Brain pericyte (primary cell): ENCODE results near the gene CTNNA3.

Experiments
- DNase-seq: peaks from one replicate; pipeline ENCODE4 v3.0.0-alpha.2; 2012; ENCODE audit warnings: low read depth, low spot score

The CTNNA3 gene

DNA sequence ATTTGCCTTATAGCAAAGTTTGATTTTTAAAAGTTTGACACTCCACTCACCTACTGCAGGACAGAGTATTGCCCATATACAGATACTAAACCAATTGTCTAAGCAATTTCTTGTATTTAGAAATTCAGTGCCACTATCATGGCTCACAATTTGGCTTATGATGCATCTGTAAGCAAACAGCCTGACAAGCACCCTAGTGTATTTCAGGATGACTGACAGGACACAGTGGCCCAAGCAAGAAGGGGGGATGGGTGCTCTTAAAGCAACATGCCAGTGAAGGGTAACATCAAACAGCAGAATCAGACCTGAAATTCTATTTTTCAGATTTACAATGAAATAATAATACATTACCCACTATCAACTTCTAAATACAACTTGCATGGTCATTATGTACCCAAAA, 30.5 kb downstream of the CTNNA3 start:
- DNase-seq = no peak

DNA sequence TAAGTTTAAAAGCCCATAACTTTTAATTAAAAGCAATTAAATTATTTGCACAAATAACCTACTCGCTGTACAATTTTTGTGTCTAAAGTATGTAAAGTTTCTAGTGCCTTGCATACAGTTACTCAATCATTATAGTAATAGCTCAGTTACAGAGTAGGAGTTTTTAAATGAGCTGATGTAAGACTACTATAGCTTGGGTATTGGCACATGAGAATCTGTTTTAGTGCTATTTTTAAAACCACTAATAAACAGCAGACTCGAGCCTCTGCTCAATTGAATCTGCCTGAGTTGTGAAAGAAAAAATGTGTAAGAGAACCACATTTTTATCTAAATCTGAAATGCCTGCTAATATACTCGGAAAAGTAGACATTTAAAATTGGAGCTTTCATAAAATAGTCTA, 31.1 kb downstream of the CTNNA3 start:
- DNase-seq = no peak

DNA sequence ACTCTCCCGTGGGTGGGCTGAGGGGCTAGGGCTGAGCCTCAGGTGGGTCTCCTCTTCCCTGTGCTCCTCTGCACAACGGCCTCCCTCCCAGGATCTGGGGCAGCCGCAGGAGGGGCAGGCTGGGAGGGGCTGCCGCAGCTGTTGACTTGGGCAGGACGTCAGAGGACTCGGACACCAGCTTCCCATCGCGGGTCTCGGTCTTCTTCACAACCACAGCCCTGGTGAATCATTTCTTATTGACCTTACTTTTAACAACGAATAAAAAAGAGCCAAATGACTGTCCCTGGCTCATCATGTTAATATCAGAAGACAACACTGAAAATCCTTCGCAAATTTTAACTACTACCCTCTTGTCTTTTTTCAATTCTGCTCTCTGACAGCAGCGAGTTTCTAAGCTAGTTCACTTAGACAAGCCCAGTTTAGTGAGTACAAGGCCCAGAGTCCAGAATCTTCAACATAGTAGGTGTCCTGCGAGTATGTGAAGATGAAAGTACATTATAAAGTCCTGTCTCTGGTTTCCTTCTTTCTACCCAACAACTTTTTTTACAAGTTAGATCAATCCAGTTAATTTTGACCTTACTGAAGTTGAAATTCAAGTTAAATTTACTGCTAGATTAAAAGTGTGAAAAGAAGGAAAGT, 32.4 kb downstream of the CTNNA3 start:
- no peak for DNase-seq

DNA sequence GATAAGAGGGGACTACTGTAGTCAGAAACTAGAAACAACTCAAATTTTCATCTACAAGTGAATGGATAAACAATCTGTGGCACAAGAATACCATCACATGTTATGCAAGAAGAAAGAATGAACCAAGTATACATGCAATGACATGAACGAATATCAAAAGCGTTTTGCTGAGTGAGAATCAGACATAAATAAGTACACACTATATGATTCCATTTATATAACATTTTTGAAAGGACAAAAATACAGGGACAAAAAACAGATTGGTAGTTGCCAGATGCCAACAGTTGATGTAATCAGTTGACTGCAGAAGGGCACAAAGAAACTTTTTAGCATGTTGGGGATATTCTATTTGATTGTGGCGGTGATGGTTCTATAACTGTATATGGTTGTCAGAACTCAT, 33.6 kb downstream of the CTNNA3 start:
- no peak for DNase-seq

GRCh38 chr10:67659497-67659896, 36.5 kb downstream of the CTNNA3 start:
- no peak for DNase-seq

GRCh38 chr10:67657775-67658174, 38.2 kb downstream of the CTNNA3 start:
- no peak for DNase-seq

GRCh38 chr10:67650558-67650957, 45.4 kb downstream of the CTNNA3 start:
- no peak for DNase-seq

DNA sequence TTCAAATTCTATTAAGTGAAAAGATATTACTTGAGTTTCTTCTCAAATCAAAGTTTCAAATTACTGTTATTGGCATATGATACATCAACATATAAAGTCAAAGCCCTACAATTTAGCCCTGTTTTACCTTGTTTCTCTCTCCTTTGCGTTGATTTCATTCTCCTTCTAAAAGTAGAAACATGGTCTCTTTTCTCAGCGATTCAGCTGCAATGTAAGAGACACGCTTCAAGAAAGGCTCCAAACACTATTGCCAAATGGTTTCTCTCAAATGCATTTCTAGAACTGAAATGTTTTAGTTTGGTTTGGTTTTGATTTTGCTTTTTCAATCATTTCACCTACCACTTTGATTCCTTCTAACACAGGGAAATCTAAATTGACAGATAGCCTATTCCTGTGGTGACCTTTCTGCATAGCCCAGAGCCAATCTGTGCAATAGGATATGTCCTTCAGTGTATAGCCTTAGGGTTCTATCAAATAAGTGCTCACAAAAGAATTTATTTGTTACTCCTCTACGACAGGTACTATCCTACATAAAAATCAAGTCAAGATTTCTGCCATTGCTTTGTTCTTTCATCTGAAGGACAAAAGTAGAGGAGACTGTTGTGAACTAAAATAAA, 47.3 kb downstream of the CTNNA3 start:
- no peak for DNase-seq

DNA sequence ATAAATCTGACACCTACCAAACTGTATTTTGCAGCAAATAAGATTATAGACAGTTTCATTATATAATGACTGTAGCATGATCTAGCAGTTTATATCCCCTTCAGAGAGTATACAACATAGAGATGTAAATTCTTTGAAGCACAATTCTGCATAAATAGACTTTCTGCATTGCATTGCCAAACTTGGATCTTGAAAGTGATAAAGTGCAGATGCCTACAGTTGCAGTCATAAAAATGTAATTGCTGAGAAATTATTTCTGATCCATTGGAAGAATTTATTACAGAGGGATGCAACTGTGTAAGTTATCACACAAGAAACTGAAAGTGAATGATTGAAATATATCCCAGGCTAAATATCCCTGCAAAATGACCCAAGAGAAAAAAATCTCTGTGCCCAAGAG, 65.1 kb downstream of the CTNNA3 start:
- no peak for DNase-seq

DNA sequence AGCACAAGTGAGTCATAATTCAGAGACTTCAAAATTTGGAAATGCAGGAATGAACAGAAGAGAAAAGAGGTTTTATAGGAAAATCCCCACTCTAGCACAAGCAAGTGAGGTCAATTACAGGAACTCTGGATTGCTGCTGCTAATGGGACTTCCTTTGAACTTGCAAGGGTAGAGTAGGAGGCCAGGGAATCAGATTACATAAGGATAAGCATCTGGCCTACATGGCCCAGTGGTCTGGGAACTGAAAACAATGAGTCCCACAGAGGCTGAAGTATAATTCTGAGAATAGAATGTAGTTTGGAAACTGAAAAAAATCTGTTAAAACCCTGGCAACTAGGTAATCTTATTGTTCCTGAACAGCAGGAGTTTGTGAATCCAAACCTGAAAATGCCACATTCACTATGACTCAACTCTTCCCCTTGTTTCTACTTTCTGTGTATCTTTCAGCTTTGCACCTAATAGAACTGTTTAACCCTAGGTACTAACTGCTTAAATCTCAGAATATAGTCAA, 66.5 kb downstream of the CTNNA3 start:
- DNase-seq = no peak

GRCh38 chr10:67622984-67623383, 73.0 kb downstream of the CTNNA3 start:
- no peak for DNase-seq

DNA sequence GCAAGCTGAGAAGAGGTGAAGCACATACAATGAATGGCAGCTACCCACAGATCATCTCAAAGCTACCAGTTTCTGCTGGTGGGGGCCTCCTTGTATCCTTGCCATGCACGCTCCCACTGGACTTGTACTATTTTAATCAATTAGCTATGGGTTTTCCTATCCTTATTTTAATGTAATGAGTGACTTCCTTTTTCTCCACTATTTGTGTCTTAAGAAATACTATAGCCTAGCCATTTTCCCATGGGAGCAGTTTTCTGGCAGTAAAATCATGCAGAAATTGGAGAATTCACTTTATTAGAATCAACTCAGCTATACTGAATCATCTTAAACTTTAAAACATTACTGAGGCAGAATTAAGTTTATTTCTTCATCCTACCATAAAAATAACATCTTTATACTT, 73.5 kb downstream of the CTNNA3 start:
- no peak for DNase-seq

GRCh38 chr10:67621834-67622233, 74.2 kb downstream of the CTNNA3 start:
- no peak for DNase-seq

- no peak for DNase-seq
These were observed 77.9 kb downstream of the CTNNA3 start for GRCh38 chr10:67618116-67618515.

- no peak for DNase-seq
These were observed 83.1 kb downstream of the CTNNA3 start for GRCh38 chr10:67612577-67613537.

DNA sequence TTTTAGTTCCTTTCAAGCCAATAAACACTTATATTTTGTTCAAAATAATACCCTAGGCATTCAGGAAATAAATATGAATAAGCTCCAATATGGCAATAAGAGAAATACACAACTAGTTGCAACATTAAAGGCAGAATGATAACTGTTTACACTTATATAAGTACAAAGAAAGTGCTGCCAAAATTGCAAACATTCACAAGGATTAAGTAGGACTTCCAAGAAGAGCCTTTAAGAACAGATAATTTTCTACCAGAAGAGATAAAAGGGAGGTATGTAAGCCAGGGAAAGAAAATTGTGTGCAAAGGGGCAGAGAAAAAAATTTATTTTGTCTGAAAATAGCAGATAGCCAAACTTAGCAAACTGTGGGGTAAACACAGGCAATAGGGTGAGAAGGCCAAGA, 83.8 kb downstream of the CTNNA3 start:
- DNase-seq = no peak

GRCh38 chr10:67609996-67610793, 85.8 kb downstream of the CTNNA3 start:
- no peak for DNase-seq

DNA sequence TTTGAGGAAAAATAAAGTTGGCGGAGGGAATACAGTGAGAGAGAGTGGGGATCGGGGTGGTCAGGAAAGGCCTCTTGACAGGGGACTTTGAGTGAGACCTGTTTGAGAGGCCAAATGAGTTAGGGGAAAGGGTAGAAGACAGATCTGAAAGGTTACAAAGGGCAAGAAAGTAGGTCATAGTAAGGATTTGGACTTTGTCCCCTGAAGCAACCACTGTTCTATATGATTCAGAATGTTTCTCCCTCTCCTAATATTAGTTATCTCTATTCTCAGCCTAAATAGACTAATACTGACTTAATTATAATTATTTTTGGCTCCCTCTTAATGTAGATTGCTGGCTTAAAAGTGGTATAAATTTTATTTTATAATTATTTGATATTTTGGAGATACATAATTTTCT, 88.0 kb downstream of the CTNNA3 start:
- DNase-seq = no peak

GRCh38 chr10:67607472-67607871, 88.5 kb downstream of the CTNNA3 start:
- no peak for DNase-seq

GRCh38 chr10:67606572-67606971, 89.4 kb downstream of the CTNNA3 start:
- no peak for DNase-seq

GRCh38 chr10:67603701-67604100, 92.3 kb downstream of the CTNNA3 start:
- DNase-seq = no peak

DNA sequence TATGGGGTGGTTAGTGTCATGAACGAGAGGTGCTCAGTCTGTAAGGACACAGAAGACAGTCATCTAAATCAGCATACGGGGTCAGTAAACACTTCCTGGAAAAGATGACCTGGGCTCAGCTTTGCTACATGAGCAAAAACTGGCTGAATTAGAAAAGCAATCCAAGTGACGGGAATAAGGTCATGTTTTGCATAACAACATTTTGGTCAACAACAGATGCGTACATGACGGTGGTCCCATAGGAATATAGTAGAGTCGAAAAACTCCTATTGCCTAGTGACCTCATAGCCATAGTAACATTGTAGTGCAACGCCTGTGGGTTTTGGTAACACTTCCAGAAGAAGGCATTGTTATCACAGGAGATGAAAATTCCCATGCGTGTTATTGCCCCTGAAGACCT, 92.9 kb downstream of the CTNNA3 start:
- DNase-seq = no peak
